Sigmoid colon (tissue), 7 donors: Measurements from ENCODE around the gene NLRX1. TPM values are rescaled to one million over a fixed set of nuclear protein-coding genes. Genes with fewer than 3 reads are reported as not detected.

Experiments
- DNase-seq: peaks from one replicate; pipeline ENCODE4 v3.0.0-alpha.2; 2019
- H3K27ac ChIP-seq, 4 donors: fragments of 200-600 bp; sonication (generic); one replicate each; pipeline ENCODE4 v1.5.1; 2016 to 2019; ENCODE audit warnings: mild to moderate bottlenecking in 1 of 4
- H3K27me3 ChIP-seq, 3 donors: fragments of 200-600 bp; sonication (generic); one replicate each; pipeline ENCODE4 v1.5.1; 2019; ENCODE audit warnings: mild to moderate bottlenecking in 1 of 3
- H3K36me3 ChIP-seq, 4 donors: fragments of 200-600 bp; sonication (generic); one replicate each; pipeline ENCODE4 v1.5.1; 2016 to 2019
- H3K4me1 ChIP-seq, 4 donors: fragments of 200-600 bp; sonication (generic); one replicate each; pipeline ENCODE4 v1.5.1; 2017 to 2019
- H3K4me3 ChIP-seq, 4 donors: fragments of 200-600 bp; sonication (generic); one replicate each; pipeline ENCODE4 v1.5.1; 2017 to 2019; ENCODE audit warnings: mild to moderate bottlenecking in 2 of 4, moderate library complexity in 1 of 4
- H3K9me3 ChIP-seq, 4 donors: fragments of 200-600 bp in 3 of 4; sonication (generic) in 3 of 4; one replicate each; pipeline versions ENCODE4 v1.5.1 to v1.6.1; 2013 to 2019
- EP300 ChIP-seq, 4 donors: sonication (generic); formaldehyde crosslinking; IDR thresholded peaks; one replicate each; pipeline ENCODE4 v1.6.1; 2017; ENCODE audit warnings: antibody characterized with exemption in 4 of 4
- POLR2A ChIP-seq, 2 donors: fragments of 450-650 bp; IDR thresholded peaks; one replicate each; pipeline ENCODE4 v1.6.1; 2016; ENCODE audit warnings: antibody characterized with exemption in 2 of 2, mild to moderate bottlenecking in 2 of 2, moderate library complexity in 2 of 2
- POLR2AphosphoS5 ChIP-seq, 4 donors: sonication (generic); formaldehyde crosslinking; IDR thresholded peaks; one replicate each; pipeline ENCODE4 v1.6.1; 2017; ENCODE audit warnings: antibody characterized with exemption in 4 of 4
- WGBS, 2 donors: extraction: QIAGEN DNeasy Blood & Tissue Kit; methylation state at CpG; one replicate each; pipeline ENCODE4 v1.1.7; 2013; 5-methylcytosine and 5-hydroxymethylcytosine counted together
- intact Hi-C: fragments of 100-400 bp; cut with DNase I; formaldehyde crosslinking; loops from one replicate; pipeline ENCODE4 v1.15.1; 2023
- polyA plus RNA-seq, 3 donors: library from polyadenylated mRNA; stranded (reverse); fragments of 200-250 nt; gene quantifications; one replicate each; pipeline ENCODE4 v1.2.3, GENCODE V29; 2013
- total RNA-seq, 4 donors: library from RNA; depleted of rRNA; stranded (reverse); fragments of >200 nt; gene quantifications; one replicate each; pipeline ENCODE4 v1.1.0, GENCODE V29; 2016
- TF ChIP-seq, protein P1 (sequence below), 4 experiments: fragments of 450-650 bp in 3 of 4; fragments of 200-600 bp in 1 of 4; IDR thresholded peaks; one replicate each; pipeline ENCODE4 v1.5.1; 2016 to 2019; ENCODE audit warnings: antibody characterized with exemption in 4 of 4, mild to moderate bottlenecking in 3 of 4, moderate library complexity in 2 of 4
- donor health status: healthy with polysubstance abuse.
- donor health status: Bipolar disorder and iron deficiency.
- donor health status: healthy.

The NLRX1 gene
- total and polyA plus RNA-seq, 7 donors = 3.9 to 21.9 (median 10.7) TPM

DNA sequence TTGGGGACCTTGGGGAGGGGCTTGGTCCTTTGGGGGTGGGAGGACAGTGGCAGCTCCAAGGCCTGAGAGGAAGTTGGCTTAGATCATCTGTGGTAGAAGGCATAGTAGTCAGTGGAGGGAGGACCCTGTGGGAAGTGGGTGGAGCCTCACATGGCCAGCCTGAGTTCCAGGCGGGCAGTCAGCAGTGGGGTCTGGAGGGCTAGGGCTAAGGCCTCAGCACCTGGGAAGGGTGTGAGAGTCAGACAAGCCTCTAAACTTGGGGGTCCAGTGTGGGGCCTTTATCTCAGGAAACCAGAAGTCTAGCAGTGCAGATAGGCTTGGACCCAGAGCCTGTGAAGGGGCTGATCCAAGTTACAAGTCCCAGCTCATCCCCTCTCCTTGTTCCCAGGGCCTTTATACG, 4.0 kb downstream of the NLRX1 start:
- 89 to 93% methylated on average over 2 of the region's 2 CpGs for WGBS, 2 donors
- intact Hi-C loops = no loop called here
- H3K27me3 ChIP-seq = no peaks in the 10 kb centered on the region
- no peak overlapping the region for H3K4me3 ChIP-seq
- peaks cover 0 to 9% (median 5%) of the 10 kb centered on the region in 4 donors for H3K4me1 ChIP-seq
- H3K27ac ChIP-seq = no peak overlapping the region
- TF ChIP-seq POLR2AphosphoS5 (IDR thresholded peaks at IDR 0.05) (no peak), POLR2A (IDR thresholded peaks at IDR 0.05) (no peak), EP300 (IDR thresholded peaks at IDR 0.05) (no peak)
- TF ChIP-seq, protein P1, sequence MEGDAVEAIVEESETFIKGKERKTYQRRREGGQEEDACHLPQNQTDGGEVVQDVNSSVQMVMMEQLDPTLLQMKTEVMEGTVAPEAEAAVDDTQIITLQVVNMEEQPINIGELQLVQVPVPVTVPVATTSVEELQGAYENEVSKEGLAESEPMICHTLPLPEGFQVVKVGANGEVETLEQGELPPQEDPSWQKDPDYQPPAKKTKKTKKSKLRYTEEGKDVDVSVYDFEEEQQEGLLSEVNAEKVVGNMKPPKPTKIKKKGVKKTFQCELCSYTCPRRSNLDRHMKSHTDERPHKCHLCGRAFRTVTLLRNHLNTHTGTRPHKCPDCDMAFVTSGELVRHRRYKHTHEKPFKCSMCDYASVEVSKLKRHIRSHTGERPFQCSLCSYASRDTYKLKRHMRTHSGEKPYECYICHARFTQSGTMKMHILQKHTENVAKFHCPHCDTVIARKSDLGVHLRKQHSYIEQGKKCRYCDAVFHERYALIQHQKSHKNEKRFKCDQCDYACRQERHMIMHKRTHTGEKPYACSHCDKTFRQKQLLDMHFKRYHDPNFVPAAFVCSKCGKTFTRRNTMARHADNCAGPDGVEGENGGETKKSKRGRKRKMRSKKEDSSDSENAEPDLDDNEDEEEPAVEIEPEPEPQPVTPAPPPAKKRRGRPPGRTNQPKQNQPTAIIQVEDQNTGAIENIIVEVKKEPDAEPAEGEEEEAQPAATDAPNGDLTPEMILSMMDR (IDR thresholded peaks at IDR 0.05) = no peak
- H3K9me3 ChIP-seq = no peaks in the 10 kb centered on the region
- DNase-seq = no peak
- peaks cover 2 to 53% (median 12%) of the 10 kb centered on the region in 4 donors for H3K36me3 ChIP-seq

DNA sequence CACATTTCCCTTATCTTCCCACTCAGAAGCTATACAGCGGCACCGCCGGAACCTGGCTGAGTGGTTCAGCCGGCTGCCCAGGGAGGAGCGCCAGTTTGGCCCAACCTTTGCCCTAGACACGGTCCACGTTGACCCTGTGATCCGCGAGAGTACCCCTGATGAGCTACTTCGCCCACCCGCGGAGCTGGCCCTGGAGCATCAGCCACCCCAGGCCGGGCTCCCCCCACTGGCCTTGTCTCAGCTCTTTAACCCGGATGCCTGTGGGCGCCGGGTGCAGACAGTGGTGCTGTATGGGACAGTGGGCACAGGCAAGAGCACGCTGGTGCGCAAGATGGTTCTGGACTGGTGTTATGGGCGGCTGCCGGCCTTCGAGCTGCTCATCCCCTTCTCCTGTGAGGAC, 4.9 kb downstream of the NLRX1 start:
- WGBS, 2 donors = 94 to 95% methylated on average over 21 of the region's 21 CpGs
- H3K4me1 ChIP-seq = peaks cover 0 to 9% (median 5%) of the 10 kb centered on the region in 4 donors
- intact Hi-C loops = no loop called here
- no peaks in the 10 kb centered on the region for H3K27me3 ChIP-seq
- DNase-seq = no peak
- H3K9me3 ChIP-seq = no peaks in the 10 kb centered on the region
- no peak overlapping the region for H3K27ac ChIP-seq
- H3K36me3 ChIP-seq = peaks cover 5 to 62% (median 13%) of the 10 kb centered on the region in 4 donors
- H3K4me3 ChIP-seq = no peak overlapping the region
- TF ChIP-seq, protein P1 (IDR thresholded peaks at IDR 0.05) = no peak
- no peak for TF ChIP-seq POLR2A (IDR thresholded peaks at IDR 0.05)

DNA sequence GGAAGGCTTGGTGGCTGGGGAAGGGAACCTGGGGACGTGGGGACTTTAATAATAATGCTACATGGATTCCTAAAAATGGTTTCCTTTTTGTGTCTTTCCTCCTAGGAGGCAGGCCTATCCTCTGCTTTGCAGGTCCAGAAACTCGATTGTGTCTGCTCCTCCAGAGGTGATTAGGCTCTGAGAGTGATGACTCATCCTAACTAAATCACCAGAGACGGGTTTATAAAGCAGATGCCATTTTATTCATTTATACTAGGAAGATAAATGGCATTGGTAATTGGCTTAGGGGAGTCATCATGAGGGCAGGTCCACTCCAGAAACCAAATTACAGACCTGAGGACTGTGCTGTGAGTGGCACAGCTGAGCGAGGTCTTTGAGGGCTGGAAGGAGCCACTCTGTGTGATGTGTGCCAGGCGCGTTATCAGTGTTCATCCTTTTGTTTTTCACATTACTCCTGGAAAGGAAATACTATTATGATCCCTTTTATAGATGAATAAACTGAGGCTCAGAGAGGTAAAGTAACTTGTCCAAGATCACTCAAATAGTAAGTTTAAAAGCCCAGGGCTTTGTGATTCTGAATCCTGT, 7.1 kb downstream of the NLRX1 start:
- intact Hi-C loops = no loop called here

DNA sequence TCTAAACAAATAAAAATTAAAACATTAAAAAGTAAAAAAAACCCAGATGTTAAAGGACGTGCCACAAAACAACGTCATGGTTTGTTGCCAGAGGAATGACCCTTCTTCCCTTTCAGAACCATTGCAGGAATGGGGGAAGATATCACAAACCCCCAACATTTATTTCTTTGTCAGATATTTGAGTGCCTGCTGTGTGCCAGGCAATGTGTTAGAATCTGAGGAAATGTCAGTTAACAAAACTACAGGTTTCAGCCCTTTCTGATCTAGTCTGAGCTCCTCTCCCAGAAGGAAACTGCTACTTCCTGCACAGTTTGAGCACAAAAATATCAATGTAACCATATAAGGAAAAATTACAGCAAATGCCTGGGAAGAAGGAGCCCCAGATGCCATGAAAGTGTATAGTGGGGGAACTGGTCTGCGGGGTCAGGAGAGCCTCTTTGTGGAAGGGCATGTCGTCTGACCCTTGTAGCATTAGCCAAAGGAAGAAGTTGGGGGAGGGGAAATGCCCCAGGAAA, 9.7 kb downstream of the NLRX1 start:
- DNase-seq = no peak
- H3K27ac ChIP-seq = no peak overlapping the region
- H3K4me3 ChIP-seq = no peak overlapping the region
- H3K36me3 ChIP-seq = peaks cover 7 to 86% (median 19%) of the 10 kb centered on the region in 4 donors
- 66 to 80% methylated on average over 4 of the region's 4 CpGs for WGBS, 2 donors
- no peaks in the 10 kb centered on the region for H3K9me3 ChIP-seq
- intact Hi-C loops = no loop called here
- no peaks in the 10 kb centered on the region for H3K27me3 ChIP-seq
- no peaks in the 10 kb centered on the region for H3K4me1 ChIP-seq
- TF ChIP-seq EP300 (IDR thresholded peaks at IDR 0.05) (no peak), POLR2AphosphoS5 (IDR thresholded peaks at IDR 0.05) (no peak), POLR2A (IDR thresholded peaks at IDR 0.05) (no peak)
- TF ChIP-seq, protein P1 (IDR thresholded peaks at IDR 0.05) = no peak

More for the DNA sequence above, 7.1 kb downstream of the NLRX1 start:
- Histone ChIP-seq H3K27me3 (no peaks in the 10 kb centered on the region), H3K4me1 (no peaks in the 10 kb centered on the region), H3K9me3 (no peaks in the 10 kb centered on the region), H3K36me3 (peaks cover 7 to 75% (median 19%) of the 10 kb centered on the region in 4 donors), H3K4me3 (no peak overlapping the region), H3K27ac (no peak overlapping the region)
- TF ChIP-seq POLR2A (IDR thresholded peaks at IDR 0.05) = no peak
- no peak for TF ChIP-seq EP300 (IDR thresholded peaks at IDR 0.05)
- TF ChIP-seq, protein P1 (IDR thresholded peaks at IDR 0.05) = no peak
- no peak for TF ChIP-seq POLR2AphosphoS5 (IDR thresholded peaks at IDR 0.05)
- DNase-seq = no peak
- WGBS, 2 donors = 64 to 73% methylated on average over 6 of the region's 6 CpGs

DNA sequence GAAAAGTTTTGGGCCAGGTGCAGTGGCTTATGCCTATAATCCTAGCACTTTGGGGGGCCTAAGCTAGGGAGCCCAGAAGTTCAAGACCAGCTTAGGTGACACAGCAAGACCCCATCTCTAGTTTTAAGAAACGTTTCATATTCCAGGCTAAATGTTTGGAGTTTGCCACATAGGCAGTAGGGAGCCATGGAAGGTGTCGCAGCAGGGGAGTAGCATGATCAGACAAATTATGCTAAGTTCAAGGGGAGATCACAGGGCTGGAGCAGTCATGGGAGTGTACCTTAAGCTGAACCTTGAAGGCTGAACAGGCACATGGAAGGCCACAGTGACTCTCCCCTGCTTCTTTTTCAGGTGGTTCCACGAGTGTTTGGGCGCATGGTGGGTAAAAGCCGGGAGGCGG, 10.8 kb downstream of the NLRX1 start:
- H3K36me3 ChIP-seq = peaks cover 3 to 80% (median 19%) of the 10 kb centered on the region in 4 donors
- TF ChIP-seq, protein P1 (IDR thresholded peaks at IDR 0.05) = no peak
- no peak for TF ChIP-seq EP300 (IDR thresholded peaks at IDR 0.05)

More for the DNA sequence above, 10.8 kb downstream of the NLRX1 start:
- Histone ChIP-seq H3K9me3 (no peaks in the 10 kb centered on the region), H3K4me1 (no peaks in the 10 kb centered on the region), H3K27ac (no peak overlapping the region), H3K27me3 (no peaks in the 10 kb centered on the region), H3K4me3 (no peak overlapping the region)
- WGBS, 2 donors = 95 to 96% methylated on average over 6 of the region's 6 CpGs
- DNase-seq = no peak
- intact Hi-C loops = no loop called here
